GM12875 (cell line): ENCODE measurements around the gene ATXN10.

Source experiments
- H3K4me3 ChIP-seq: one replicate; pipeline ENCODE4 v1.5.1; 2011; ENCODE audit warnings: low read depth, low read length, control low read depth
- CTCF ChIP-seq: IDR thresholded peaks from 2 replicates; pipeline ENCODE4 v1.5.1; 2011; ENCODE audit warnings: low read depth, mild to moderate bottlenecking, control low read depth, inconsistent platforms, low read length, moderate library complexity, borderline replicate concordance; ENCODE audit not compliant: insufficient read depth

ATXN10 gene

GRCh38 chr22:45807156-45807915 is 135.7 kb downstream of the ATXN10 start:
- H3K4me3 ChIP-seq, result no peak overlapping the region
- TF ChIP-seq CTCF, result no peak

- H3K4me3 ChIP-seq, result no peak overlapping the region
- no peak for TF ChIP-seq CTCF
Measured at GRCh38 chr22:45812910-45813309, 141.3 kb downstream of the ATXN10 start.

- TF ChIP-seq CTCF, result no peak
- H3K4me3 ChIP-seq, result no peak overlapping the region
Measured at GRCh38 chr22:45814198-45814597, 142.6 kb downstream of the ATXN10 start.

DNA sequence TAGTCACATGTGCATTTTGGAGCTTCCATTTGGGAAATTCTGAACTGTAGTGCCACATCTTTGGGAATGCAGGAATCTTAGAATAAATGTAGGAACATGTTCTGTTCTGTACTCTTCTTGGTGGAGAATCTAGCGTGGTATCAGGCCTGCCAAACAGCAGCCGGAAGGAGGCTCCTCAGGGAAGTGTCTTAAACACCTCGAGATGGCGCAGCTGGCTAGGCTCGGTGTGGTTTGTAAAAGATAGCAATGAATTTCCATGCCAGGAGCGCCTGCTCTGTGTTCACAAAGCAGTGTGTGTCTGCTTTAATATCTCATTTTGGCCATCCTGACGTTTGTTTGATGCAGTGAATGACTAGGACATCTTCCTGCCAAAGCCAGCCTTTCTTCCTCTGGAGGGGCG is 145.1 kb downstream of the ATXN10 start:
- TF ChIP-seq CTCF, result no peak
- no peak overlapping the region for H3K4me3 ChIP-seq

DNA sequence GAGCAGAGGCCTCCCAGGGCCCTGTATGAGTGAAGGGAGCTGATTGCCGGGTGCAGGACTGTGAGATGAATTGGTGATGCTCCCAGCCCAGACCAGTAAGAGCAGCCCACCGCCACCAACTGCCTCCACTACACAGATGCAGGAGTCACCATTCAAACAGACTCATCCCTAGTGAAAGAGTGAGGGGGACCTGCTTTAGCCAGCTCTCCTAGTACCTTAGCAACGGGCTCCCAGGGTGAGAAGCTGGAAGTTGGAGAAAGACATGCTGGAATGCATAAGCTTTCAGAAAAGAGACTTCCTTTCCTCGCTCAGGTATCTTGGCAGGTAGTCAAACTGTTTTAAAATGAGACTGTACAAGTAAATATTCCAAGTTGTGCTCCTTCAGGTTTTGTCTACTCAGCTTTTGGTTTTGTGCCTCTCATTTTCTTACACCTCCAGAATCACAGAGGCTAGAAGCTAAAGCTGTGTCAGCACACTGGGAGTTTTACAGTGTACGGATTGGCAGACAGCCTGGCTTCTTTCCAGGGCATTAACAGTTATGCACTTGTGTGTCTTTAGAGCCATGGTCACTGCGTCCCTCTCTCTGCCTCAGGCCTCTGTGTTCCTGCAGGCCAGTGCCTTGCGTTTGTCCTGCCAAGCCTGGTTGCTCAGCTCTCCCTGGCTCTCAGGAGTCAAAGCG is 146.2 kb downstream of the ATXN10 start:
- TF ChIP-seq CTCF, result no peak
- H3K4me3 ChIP-seq, result no peak overlapping the region

DNA sequence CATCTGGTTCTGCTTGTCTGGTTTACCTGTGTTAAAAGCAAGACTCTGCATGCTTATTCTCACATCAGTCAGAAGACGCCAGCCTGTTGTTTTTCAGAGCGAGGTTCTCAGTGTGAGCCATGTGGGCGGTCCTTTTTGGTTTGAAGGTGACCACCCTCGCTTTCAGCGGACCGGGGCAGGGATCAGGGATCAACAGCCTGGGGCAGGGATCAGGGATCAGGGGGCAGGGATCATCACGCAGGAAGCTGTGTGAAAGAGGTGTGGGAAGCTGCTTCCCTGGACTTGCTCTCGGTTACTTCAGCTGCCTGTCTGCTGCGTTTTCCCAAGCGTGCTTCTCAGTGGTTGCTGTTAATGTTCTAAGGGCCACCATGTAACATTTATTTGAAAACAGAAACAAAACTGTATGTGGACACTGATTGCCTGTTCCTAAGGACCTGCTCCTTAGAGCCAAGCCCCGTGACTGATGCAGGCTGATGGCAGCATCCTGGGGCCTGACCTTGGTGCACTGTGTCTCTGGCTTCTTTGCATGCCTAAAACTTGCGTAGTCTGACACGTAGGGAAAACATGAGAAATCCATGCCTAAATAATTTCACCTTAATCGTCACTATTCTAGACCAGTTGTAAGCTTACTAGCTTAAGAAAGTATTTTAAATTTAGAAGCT is 146.9 kb downstream of the ATXN10 start:
- TF ChIP-seq CTCF, result no peak
- H3K4me3 ChIP-seq, result no peak overlapping the region
